CD14-positive monocyte (primary cell): ENCODE data around the gene JMY. TPM values are rescaled to one million over a fixed set of nuclear protein-coding genes. Genes with fewer than 3 reads are reported as not detected.

Experiments used
- DNase-seq, 3 donors: peaks; one replicate each; pipeline ENCODE4 v3.0.0-alpha.2; 2011 to 2022
- H2AFZ ChIP-seq: 2 replicates; pipeline ENCODE4 v1.6.0; 2012; ENCODE audit warnings: mild to moderate bottlenecking, low read depth, low read length, inconsistent platforms; ENCODE audit not compliant: insufficient read depth, poor library complexity, severe bottlenecking
- H3K27ac ChIP-seq, 2 donors: 1 replicate in 1 of 2; 2 replicates in 1 of 2; pipeline ENCODE4 v1.5.1; 2012 to 2013; ENCODE audit warnings: low read length in 2 of 2, control low read depth in 1 of 2, inconsistent platforms in 1 of 2, low read depth in 1 of 2, mild to moderate bottlenecking in 1 of 2
- H3K27me3 ChIP-seq, 2 donors: one replicate each; pipeline versions ENCODE4 v1.6.0 to v1.6.1; 2011 to 2013; ENCODE audit warnings: low read length in 2 of 2; ENCODE audit not compliant: control insufficient read depth in 2 of 2, insufficient read depth in 2 of 2
- H3K36me3 ChIP-seq, 2 donors: replicated peaks in 1 of 2; 1 replicate in 1 of 2; 2 replicates in 1 of 2; pipeline versions ENCODE4 v1.5.1 to v1.6.1; 2012 to 2013; ENCODE audit warnings: low read length in 2 of 2, control low read depth in 1 of 2, inconsistent platforms in 1 of 2, mild to moderate bottlenecking in 1 of 2; ENCODE audit not compliant: insufficient read depth in 2 of 2, control insufficient read depth in 1 of 2
- H3K4me1 ChIP-seq, 2 donors: 1 replicate in 1 of 2; 2 replicates in 1 of 2; pipeline versions ENCODE4 v1.5.1 to v1.6.1; 2012 to 2013; ENCODE audit warnings: low read length in 2 of 2, control low read depth in 1 of 2, inconsistent platforms in 1 of 2, mild to moderate bottlenecking in 1 of 2, moderate library complexity in 1 of 2; ENCODE audit not compliant: insufficient read depth in 2 of 2, control insufficient read depth in 1 of 2
- H3K4me2 ChIP-seq: replicated peaks from 2 replicates; pipeline ENCODE3; 2012; ENCODE audit warnings: low read length, moderate library complexity, mild to moderate bottlenecking; ENCODE audit not compliant: poor library complexity, severe bottlenecking; ENCODE audit errors: extremely low read depth
- H3K4me3 ChIP-seq, 3 experiments: fragments of 200-600 bp in 1 of 3; sonication (generic) in 1 of 3; replicated peaks in 1 of 3; 1 replicate in 2 of 3; 2 replicates in 1 of 3; pipeline ENCODE4 v1.5.1; 2011 to 2013; ENCODE audit warnings: low read length in 3 of 3, mild to moderate bottlenecking in 3 of 3, control low read depth in 2 of 3, low read depth in 2 of 3, inconsistent platforms in 1 of 3, moderate library complexity in 1 of 3
- H3K79me2 ChIP-seq: 2 replicates; pipeline ENCODE4 v1.6.0; 2012; ENCODE audit warnings: mild to moderate bottlenecking, control low read depth, inconsistent platforms, low read length, moderate library complexity; ENCODE audit not compliant: insufficient read depth
- H3K9ac ChIP-seq: 2 replicates; pipeline ENCODE4 v1.6.0; 2017; ENCODE audit warnings: low read length, mild to moderate bottlenecking; ENCODE audit not compliant: insufficient read depth, poor library complexity, severe bottlenecking
- H3K9me3 ChIP-seq, 2 donors: replicated peaks in 1 of 2; 1 replicate in 1 of 2; 2 replicates in 1 of 2; pipeline versions ENCODE4 v1.5.1 to v1.6.1; 2012 to 2013; ENCODE audit warnings: low read length in 2 of 2, control low read depth in 1 of 2; ENCODE audit not compliant: control insufficient read depth in 1 of 2, insufficient read depth in 1 of 2
- H4K20me1 ChIP-seq: 2 replicates; pipeline ENCODE4 v1.6.0; 2012; ENCODE audit warnings: mild to moderate bottlenecking, low read length, control low read depth, moderate library complexity; ENCODE audit not compliant: insufficient read depth
- H3K27ac Mint-ChIP-seq, 7 donors: one replicate each; pipeline ENCODE4 v1.8.0; 2020; ENCODE audit warnings: mild to moderate bottlenecking in 7 of 7, mixed read lengths in 7 of 7, moderate library complexity in 6 of 7, inconsistent platforms in 2 of 7
- H3K27me3 Mint-ChIP-seq, 3 donors: one replicate each; pipeline ENCODE4 v1.8.0; 2021 to 2022; ENCODE audit warnings: low read depth in 3 of 3, mild to moderate bottlenecking in 3 of 3, mixed read lengths in 3 of 3, moderate library complexity in 3 of 3, inconsistent platforms in 1 of 3
- H3K36me3 Mint-ChIP-seq, 2 donors: one replicate each; pipeline ENCODE4 v1.8.0; 2020; ENCODE audit warnings: mixed read lengths in 2 of 2, inconsistent platforms in 1 of 2, mild to moderate bottlenecking in 1 of 2
- H3K4me1 Mint-ChIP-seq: one replicate; pipeline ENCODE4 v1.8.0; 2020; ENCODE audit warnings: mild to moderate bottlenecking, mixed read lengths
- H3K4me3 Mint-ChIP-seq, 2 donors: one replicate each; pipeline ENCODE4 v1.8.0; 2020; ENCODE audit warnings: mild to moderate bottlenecking in 2 of 2, mixed read lengths in 2 of 2, moderate library complexity in 1 of 2
- H3K9me3 Mint-ChIP-seq, 7 donors: one replicate each; pipeline ENCODE4 v1.8.0; 2020 to 2022; ENCODE audit warnings: mixed read lengths in 7 of 7, mild to moderate bottlenecking in 6 of 7, moderate library complexity in 6 of 7, inconsistent platforms in 2 of 7
- CTCF ChIP-seq: fragments of 200-600 bp; IDR thresholded peaks from one replicate; pipeline ENCODE4 v1.8.0; 2022; ENCODE audit warnings: antibody characterized with exemption, mild to moderate bottlenecking
- WGBS: methylation state at CpG from one replicate; pipeline ENCODE4 v1.1.5; 2013; ENCODE audit warnings: missing lambda C conversion rate; ENCODE audit not compliant: insufficient coverage; 5-methylcytosine and 5-hydroxymethylcytosine counted together
- intact Hi-C, 2 donors: fragments of 100-400 bp; cut with micrococcal nuclease; formaldehyde crosslinking; loops; one replicate each; pipeline versions ENCODE4 v1.15.0 to v1.15.1; 2023
- polyA plus RNA-seq, 3 donors: library from polyadenylated mRNA; depleted of rRNA in 1 of 3; unstranded in 2 of 3; stranded (reverse) in 1 of 3; fragments of 300-500 nt in 2 of 3; fragments of >200 nt in 1 of 3; fragmentation: Illumina TruSeq in 2 of 3; gene quantifications; 1 replicate in 2 of 3; 2 replicates in 1 of 3; pipeline ENCODE4 v1.2.3, GENCODE V29; 2012 to 2021

JMY gene
- polyA plus RNA-seq, 3 donors = 0.60 to 1.6 (median 1.1) TPM

GRCh38 chr5:79329453-79329852, 93.5 kb downstream of the JMY start:
- no peak overlapping the region for H3K27ac ChIP-seq
- no peaks in the 10 kb centered on the region for H3K36me3 ChIP-seq
- H3K79me2 ChIP-seq = no peaks in the 10 kb centered on the region
- no peak overlapping the region for H3K27ac Mint-ChIP-seq
- intact Hi-C loops = no loop called here
- H2AFZ ChIP-seq = no peak overlapping the region
- peaks cover 0 to 3% (median 0%) of the 10 kb centered on the region in 7 donors for H3K9me3 Mint-ChIP-seq
- no peak overlapping the region for H3K4me3 ChIP-seq
- no peak for DNase-seq
- H4K20me1 ChIP-seq = no peaks in the 10 kb centered on the region
- H3K4me1 Mint-ChIP-seq = no peaks in the 10 kb centered on the region
- no peaks in the 10 kb centered on the region for H3K9me3 ChIP-seq
- H3K27me3 ChIP-seq = no peaks in the 10 kb centered on the region
- no peak for TF ChIP-seq CTCF
- H3K36me3 Mint-ChIP-seq = no peaks in the 10 kb centered on the region
- no peak overlapping the region for H3K9ac ChIP-seq
- H3K4me1 ChIP-seq = no peaks in the 10 kb centered on the region
- no peak overlapping the region for H3K4me2 ChIP-seq
- H3K4me3 Mint-ChIP-seq = no peak overlapping the region
- WGBS = 98% methylated on average over 4 of the region's 4 CpGs
- peaks cover 2 to 6% (median 3%) of the 10 kb centered on the region in 3 donors for H3K27me3 Mint-ChIP-seq

- no peak overlapping the region for H3K27ac ChIP-seq
- H2AFZ ChIP-seq = no peak overlapping the region
- intact Hi-C loops = no loop called here
- no peaks in the 10 kb centered on the region for H3K36me3 Mint-ChIP-seq
- H3K9ac ChIP-seq = no peak overlapping the region
- H3K4me3 ChIP-seq = no peak overlapping the region
- peaks cover 2 to 6% (median 3%) of the 10 kb centered on the region in 3 donors for H3K27me3 Mint-ChIP-seq
- no peaks in the 10 kb centered on the region for H3K36me3 ChIP-seq
- DNase-seq = peak in 1 of 3 donors; percentile 14
- H3K4me2 ChIP-seq = no peak overlapping the region
- TF ChIP-seq CTCF = no peak
- H4K20me1 ChIP-seq = no peaks in the 10 kb centered on the region
- WGBS = 94% methylated on average over 4 of the region's 5 CpGs
- H3K9me3 ChIP-seq = no peaks in the 10 kb centered on the region
- no peak overlapping the region for H3K4me3 Mint-ChIP-seq
- H3K4me1 Mint-ChIP-seq = no peaks in the 10 kb centered on the region
- no peaks in the 10 kb centered on the region for H3K4me1 ChIP-seq
- H3K9me3 Mint-ChIP-seq = peaks cover 0 to 3% (median 1%) of the 10 kb centered on the region in 7 donors
- H3K79me2 ChIP-seq = no peaks in the 10 kb centered on the region
- no peak overlapping the region for H3K27ac Mint-ChIP-seq
- H3K27me3 ChIP-seq = no peaks in the 10 kb centered on the region
These were observed 94.1 kb downstream of the JMY start for GRCh38 chr5:79330071-79330470.
